IMR-90 (cell line): ENCODE results near the gene NF1. TPM values are rescaled to one million over a fixed set of nuclear protein-coding genes. Genes with fewer than 3 reads are reported as not detected.

Experiments used
- ATAC-seq: fragments of 200-7000 bp; cut with Tn5 transposase; 2 replicates; pipeline ENCODE4 v1.9.1; 2020; ENCODE audit warnings: low read depth, mild to moderate bottlenecking, moderate library complexity
- BruUV-seq: library from RNA; stranded (reverse); fragments of 400-500 nt; replicated peaks from 2 replicates; lab custom pipeline; 2021; lab: Mats Ljungman, UMichigan
- CTCF ChIA-PET: fragments of 300-600 bp; formaldehyde crosslinking; extraction: SDS; loops from one replicate; lab custom pipeline; 2021; ENCODE audit warnings: antibody characterized with exemption; lab: Yijun Ruan, JAX
- POLR2A ChIA-PET: fragments of 300-600 bp; sonication (Branson Sonifier 250); formaldehyde crosslinking; loops from one replicate; lab custom pipeline; 2022; ENCODE audit warnings: antibody characterized with exemption; ENCODE audit not compliant: unreplicated experiment; lab: Charles Lee
- DNase-seq: peaks from one replicate; pipeline ENCODE4 v3.0.0; 2013
- H2AFZ ChIP-seq: replicated peaks from 2 replicates; pipeline ENCODE3; 2013; ENCODE audit warnings: low read length, mild to moderate bottlenecking; ENCODE audit not compliant: poor library complexity
- H2AK5ac ChIP-seq: 2 replicates; pipeline ENCODE4 v1.6.1; 2013; ENCODE audit warnings: low read depth, low read length, inconsistent platforms
- H2AK9ac ChIP-seq: replicated peaks from 2 replicates; pipeline ENCODE3; 2013; ENCODE audit warnings: mild to moderate bottlenecking, low read depth, low read length, moderate library complexity; ENCODE audit not compliant: poor library complexity
- H2BK120ac ChIP-seq: 2 replicates; pipeline ENCODE4 v1.6.1; 2013; ENCODE audit warnings: low read depth, low read length, inconsistent platforms
- H2BK15ac ChIP-seq: 3 replicates; pipeline ENCODE4 v1.6.1; 2013; ENCODE audit warnings: low read depth, low read length, inconsistent platforms
- H2BK20ac ChIP-seq: 2 replicates; pipeline ENCODE4 v1.6.1; 2013; ENCODE audit warnings: low read depth, mild to moderate bottlenecking, inconsistent platforms, low read length, moderate library complexity
- H2BK5ac ChIP-seq: 2 replicates; pipeline ENCODE4 v1.6.1; 2013; ENCODE audit warnings: mild to moderate bottlenecking, low read depth, low read length, inconsistent platforms; ENCODE audit not compliant: poor library complexity, severe bottlenecking
- H3K14ac ChIP-seq: replicated peaks from 2 replicates; pipeline ENCODE4 v1.6.1; 2013; ENCODE audit warnings: low read depth, low read length, inconsistent platforms
- H3K18ac ChIP-seq: 2 replicates; pipeline ENCODE4 v1.6.1; 2013; ENCODE audit warnings: low read depth, low read length, control low read depth
- H3K23ac ChIP-seq: 2 replicates; pipeline ENCODE4 v1.6.1; 2013; ENCODE audit warnings: low read depth, low read length, inconsistent platforms
- H3K27ac ChIP-seq: 2 replicates; pipeline ENCODE4 v1.5.1; 2013; ENCODE audit warnings: mild to moderate bottlenecking, control low read depth, low read length; ENCODE audit not compliant: insufficient read depth
- H3K27me3 ChIP-seq: 2 replicates; pipeline ENCODE4 v1.6.1; 2013; ENCODE audit warnings: low read length; ENCODE audit not compliant: control insufficient read depth, insufficient read depth
- H3K36me3 ChIP-seq: 2 replicates; pipeline ENCODE4 v1.6.1; 2013; ENCODE audit warnings: low read length, mixed read lengths; ENCODE audit not compliant: control insufficient read depth, insufficient read depth
- H3K4ac ChIP-seq: 2 replicates; pipeline ENCODE4 v1.6.1; 2013; ENCODE audit warnings: low read depth, low read length, inconsistent platforms
- H3K4me1 ChIP-seq: 2 replicates; pipeline ENCODE4 v1.6.1; 2013; ENCODE audit warnings: low read length, mixed read lengths; ENCODE audit not compliant: control insufficient read depth, insufficient read depth
- H3K4me2 ChIP-seq: 2 replicates; pipeline ENCODE4 v1.6.1; 2013; ENCODE audit warnings: low read depth, mild to moderate bottlenecking, control low read depth, low read length, moderate library complexity
- H3K4me3 ChIP-seq: 2 replicates; pipeline ENCODE4 v1.5.1; 2013; ENCODE audit warnings: low read depth, mild to moderate bottlenecking, control low read depth, low read length, moderate library complexity; ENCODE audit not compliant: insufficient read depth
- H3K56ac ChIP-seq: 2 replicates; pipeline ENCODE4 v1.6.1; 2013; ENCODE audit warnings: low read length, inconsistent platforms; ENCODE audit not compliant: insufficient read depth; ENCODE audit errors: extremely low read depth
- H3K79me1 ChIP-seq, 2 experiments: 2 replicates each; pipeline ENCODE4 v1.6.1; 2013; ENCODE audit warnings: low read length in 2 of 2, inconsistent platforms in 1 of 2, low read depth in 1 of 2
- H3K9ac ChIP-seq: 2 replicates; pipeline ENCODE4 v1.6.1; 2013; ENCODE audit warnings: low read depth, low read length, control low read depth
- H3K9me1 ChIP-seq: 2 replicates; pipeline ENCODE4 v1.6.1; 2013; ENCODE audit warnings: low read length, inconsistent platforms; ENCODE audit not compliant: insufficient read depth
- H3K9me3 ChIP-seq: 2 replicates; pipeline ENCODE4 v1.6.1; 2013; ENCODE audit warnings: low read length; ENCODE audit not compliant: control insufficient read depth, insufficient read depth
- H4K20me1 ChIP-seq: 2 replicates; pipeline ENCODE4 v1.6.1; 2013; ENCODE audit warnings: low read length, inconsistent platforms; ENCODE audit not compliant: insufficient read depth
- H4K5ac ChIP-seq: 2 replicates; pipeline ENCODE4 v1.6.1; 2013; ENCODE audit warnings: mild to moderate bottlenecking, low read depth, low read length, control low read depth
- H4K8ac ChIP-seq, 2 experiments: 2 replicates each; pipeline ENCODE4 v1.6.1; 2013; ENCODE audit warnings: low read depth in 2 of 2, low read length in 2 of 2, control low read depth in 1 of 2, inconsistent platforms in 1 of 2
- H4K91ac ChIP-seq: 2 replicates; pipeline ENCODE4 v1.6.1; 2013; ENCODE audit warnings: low read depth, low read length, inconsistent platforms; ENCODE audit not compliant: insufficient read depth
- BHLHE40 ChIP-seq: fragments of 150-350 bp; IDR thresholded peaks from 2 replicates; pipeline ENCODE4 v1.6.1; 2016; ENCODE audit warnings: mild to moderate bottlenecking, low read depth, low read length
- CEBPB ChIP-seq: IDR thresholded peaks from 2 replicates; pipeline ENCODE4 v1.6.1; 2012; ENCODE audit warnings: low read depth, low read length, improper control_type of control experiment
- CHD1 ChIP-seq: IDR thresholded peaks from 2 replicates; pipeline ENCODE4 v1.6.1; 2012; ENCODE audit warnings: low read depth, low read length, improper control_type of control experiment
- FOS ChIP-seq: fragments of 150-350 bp; IDR thresholded peaks from 2 replicates; pipeline ENCODE4 v1.6.1; 2016; ENCODE audit warnings: low read depth, low read length
- MAFK ChIP-seq: IDR thresholded peaks from 2 replicates; pipeline ENCODE4 v1.6.1; 2012; ENCODE audit warnings: low read depth, low read length, improper control_type of control experiment
- MAZ ChIP-seq: IDR thresholded peaks from 2 replicates; pipeline ENCODE4 v1.6.1; 2012; ENCODE audit warnings: low read depth, mild to moderate bottlenecking, low read length, improper control_type of control experiment, moderate library complexity, borderline replicate concordance
- MXI1 ChIP-seq: IDR thresholded peaks from 2 replicates; pipeline ENCODE4 v1.6.1; 2012; ENCODE audit warnings: low read depth, mild to moderate bottlenecking, low read length, moderate library complexity, borderline replicate concordance
- NFE2L2 ChIP-seq: fragments of 150-350 bp; IDR thresholded peaks from 2 replicates; pipeline ENCODE4 v1.6.1; 2016; ENCODE audit warnings: low read depth, mild to moderate bottlenecking, low read length
- POLR2A ChIP-seq: IDR thresholded peaks from 2 replicates; pipeline ENCODE4 v1.6.1; 2012; ENCODE audit warnings: mild to moderate bottlenecking, low read depth, low read length
- RAD21 ChIP-seq: IDR thresholded peaks from 2 replicates; pipeline ENCODE4 v1.6.1; 2012; ENCODE audit warnings: low read length, improper control_type of control experiment
- RCOR1 ChIP-seq: IDR thresholded peaks from 2 replicates; pipeline ENCODE4 v1.6.1; 2012; ENCODE audit warnings: mild to moderate bottlenecking, low read length, improper control_type of control experiment; ENCODE audit not compliant: insufficient replicate concordance
- RFX5 ChIP-seq: IDR thresholded peaks from 2 replicates; pipeline ENCODE4 v1.8.0; 2012; ENCODE audit warnings: low read depth, mild to moderate bottlenecking, low read length, moderate library complexity
- SMC3 ChIP-seq: fragments of 150-350 bp; IDR thresholded peaks from 2 replicates; pipeline ENCODE4 v1.6.1; 2016; ENCODE audit warnings: low read depth, mild to moderate bottlenecking, antibody characterized with exemption, low read length, moderate library complexity
- WGBS, 2 experiments: methylation state at CpG; one replicate each; pipeline versions ENCODE4 v1.1.5 to v1.1.7; 2013; ENCODE audit warnings: missing lambda C conversion rate in 2 of 2; ENCODE audit not compliant: insufficient read length in 1 of 2; ENCODE audit errors: extremely low coverage in 2 of 2; 5-methylcytosine and 5-hydroxymethylcytosine counted together
- dilution Hi-C: fragments of 300-500 bp; cut with HindIII; formaldehyde crosslinking; loops from one replicate; pipeline ENCODE4 v1.14.3; 2018; ENCODE audit warnings: low sequenced_read_pairs; ENCODE audit not compliant: unreplicated experiment
- in situ Hi-C: fragments of 300-500 bp; cut with MboI; formaldehyde crosslinking; loops from 3 replicates; pipeline ENCODE4 v1.14.3; 2019; ENCODE audit warnings: low sequenced_read_pairs, inconsistent platforms, mixed read lengths
- intact Hi-C: fragments of 100-400 bp; cut with micrococcal nuclease; formaldehyde crosslinking; loops from 2 replicates; pipeline ENCODE4 v1.10.0; 2022
- polyA plus RNA-seq, 3 experiments: library from polyadenylated mRNA; depleted of rRNA; stranded (reverse); fragments of >200 nt; gene quantifications; 2 replicates each; pipeline ENCODE4 v1.2.3, GENCODE V29; 2012; ENCODE audit warnings: low replicate concordance in 1 of 3
- total RNA-seq: library from RNA; depleted of rRNA; stranded (reverse); fragments of >200 nt; gene quantifications from 2 replicates; pipeline ENCODE4 v1.2.3, GENCODE V29; 2012
- TF ChIP-seq, protein P1 (sequence below): fragments of 150-350 bp; IDR thresholded peaks from 2 replicates; pipeline ENCODE4 v1.6.1; 2016; ENCODE audit warnings: low read depth, mild to moderate bottlenecking, low read length, moderate library complexity, borderline replicate concordance
- TF ChIP-seq, protein P2 (sequence below): conservative IDR thresholded peaks from 2 replicates; pipeline ENCODE4 v1.5.1; 2012; ENCODE audit warnings: mild to moderate bottlenecking, low read depth, low read length, improper control_type of control experiment
- TF ChIP-seq, protein P3 (sequence below): fragments of 150-350 bp; IDR thresholded peaks from 2 replicates; pipeline ENCODE4 v1.6.1; 2017; ENCODE audit warnings: mild to moderate bottlenecking, antibody characterized with exemption, low read length, low read depth

Gene NF1
- total and polyA plus RNA-seq, 2 of the 4 experiments (the other 2 are of a cell fraction): 17.9 to 48.6 TPM

DNA sequence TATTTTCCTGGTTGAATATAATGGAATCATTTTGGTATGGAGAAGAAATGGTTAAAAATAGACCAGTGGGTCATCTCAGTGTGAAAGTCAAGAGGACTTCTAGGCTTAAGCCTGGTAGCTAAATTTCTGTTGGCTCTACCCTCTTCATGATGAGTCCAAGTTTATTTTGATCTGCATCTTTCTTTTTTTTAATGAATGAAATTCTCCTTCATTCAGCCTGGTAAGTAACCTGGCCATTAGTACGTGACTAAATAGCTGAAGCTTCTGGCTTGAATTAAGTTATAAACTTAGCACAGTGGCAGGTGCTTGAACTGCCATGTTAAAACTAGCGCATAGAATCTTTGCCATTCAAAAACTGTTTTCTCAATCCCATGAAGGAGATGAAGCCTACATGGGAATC lies 28.0 kb downstream of the NF1 start:
- Histone ChIP-seq H3K4me2 (no peak overlapping the region), H2BK5ac (no peak overlapping the region), H3K56ac (no peak overlapping the region), H3K79me1 (peaks cover 13 to 55% of the 10 kb centered on the region in 2 experiments), H2BK15ac (no peak overlapping the region), H2BK20ac (no peak overlapping the region), H2AK5ac (no peak overlapping the region), H3K18ac (no peak overlapping the region), H3K4me1 (no peaks in the 10 kb centered on the region), H4K91ac (no peak overlapping the region), H2BK120ac (no peak overlapping the region), H2AFZ (no peak overlapping the region), H3K27me3 (no peaks in the 10 kb centered on the region), H3K9ac (no peak overlapping the region), H2AK9ac (no peak overlapping the region), H3K9me1 (peaks cover 3% of the 10 kb centered on the region), H3K36me3 (no peaks in the 10 kb centered on the region), H4K5ac (no peak overlapping the region), H4K8ac (no peak overlapping the region), H3K14ac (no peak overlapping the region), H3K4me3 (no peak overlapping the region), H3K23ac (no peak overlapping the region), H3K27ac (no peak overlapping the region), H3K9me3 (no peaks in the 10 kb centered on the region), H3K4ac (no peak overlapping the region), H4K20me1 (peaks cover 52% of the 10 kb centered on the region)
- dilution Hi-C loops (no loop called here), intact Hi-C loops (no loop called here), in situ Hi-C loops (no loop called here)
- DNase-seq (no peak), ATAC-seq (no peak)
- CTCF ChIA-PET: no interaction called here
- POLR2A ChIA-PET: no interaction called here
- WGBS, 2 experiments: 100% methylated on average over 1 of the region's 2 CpGs; no CpG with 5 or more reads in 1 of the 2 experiments
- BruUV-seq: no TSS peak
- TF ChIP-seq, protein P1, sequence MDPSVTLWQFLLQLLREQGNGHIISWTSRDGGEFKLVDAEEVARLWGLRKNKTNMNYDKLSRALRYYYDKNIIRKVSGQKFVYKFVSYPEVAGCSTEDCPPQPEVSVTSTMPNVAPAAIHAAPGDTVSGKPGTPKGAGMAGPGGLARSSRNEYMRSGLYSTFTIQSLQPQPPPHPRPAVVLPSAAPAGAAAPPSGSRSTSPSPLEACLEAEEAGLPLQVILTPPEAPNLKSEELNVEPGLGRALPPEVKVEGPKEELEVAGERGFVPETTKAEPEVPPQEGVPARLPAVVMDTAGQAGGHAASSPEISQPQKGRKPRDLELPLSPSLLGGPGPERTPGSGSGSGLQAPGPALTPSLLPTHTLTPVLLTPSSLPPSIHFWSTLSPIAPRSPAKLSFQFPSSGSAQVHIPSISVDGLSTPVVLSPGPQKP: no peak
- TF ChIP-seq MXI1: no peak
- no peak for TF ChIP-seq RAD21
- no peak for TF ChIP-seq CHD1
- TF ChIP-seq FOS: no peak
- TF ChIP-seq, protein P2, sequence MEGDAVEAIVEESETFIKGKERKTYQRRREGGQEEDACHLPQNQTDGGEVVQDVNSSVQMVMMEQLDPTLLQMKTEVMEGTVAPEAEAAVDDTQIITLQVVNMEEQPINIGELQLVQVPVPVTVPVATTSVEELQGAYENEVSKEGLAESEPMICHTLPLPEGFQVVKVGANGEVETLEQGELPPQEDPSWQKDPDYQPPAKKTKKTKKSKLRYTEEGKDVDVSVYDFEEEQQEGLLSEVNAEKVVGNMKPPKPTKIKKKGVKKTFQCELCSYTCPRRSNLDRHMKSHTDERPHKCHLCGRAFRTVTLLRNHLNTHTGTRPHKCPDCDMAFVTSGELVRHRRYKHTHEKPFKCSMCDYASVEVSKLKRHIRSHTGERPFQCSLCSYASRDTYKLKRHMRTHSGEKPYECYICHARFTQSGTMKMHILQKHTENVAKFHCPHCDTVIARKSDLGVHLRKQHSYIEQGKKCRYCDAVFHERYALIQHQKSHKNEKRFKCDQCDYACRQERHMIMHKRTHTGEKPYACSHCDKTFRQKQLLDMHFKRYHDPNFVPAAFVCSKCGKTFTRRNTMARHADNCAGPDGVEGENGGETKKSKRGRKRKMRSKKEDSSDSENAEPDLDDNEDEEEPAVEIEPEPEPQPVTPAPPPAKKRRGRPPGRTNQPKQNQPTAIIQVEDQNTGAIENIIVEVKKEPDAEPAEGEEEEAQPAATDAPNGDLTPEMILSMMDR: no peak
- TF ChIP-seq RFX5: no peak
- no peak for TF ChIP-seq MAZ
- no peak for TF ChIP-seq SMC3
- TF ChIP-seq CEBPB: no peak
- no peak for TF ChIP-seq NFE2L2
- no peak for TF ChIP-seq RCOR1
- TF ChIP-seq, protein P3, sequence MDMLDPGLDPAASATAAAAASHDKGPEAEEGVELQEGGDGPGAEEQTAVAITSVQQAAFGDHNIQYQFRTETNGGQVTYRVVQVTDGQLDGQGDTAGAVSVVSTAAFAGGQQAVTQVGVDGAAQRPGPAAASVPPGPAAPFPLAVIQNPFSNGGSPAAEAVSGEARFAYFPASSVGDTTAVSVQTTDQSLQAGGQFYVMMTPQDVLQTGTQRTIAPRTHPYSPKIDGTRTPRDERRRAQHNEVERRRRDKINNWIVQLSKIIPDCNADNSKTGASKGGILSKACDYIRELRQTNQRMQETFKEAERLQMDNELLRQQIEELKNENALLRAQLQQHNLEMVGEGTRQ: no peak
- TF ChIP-seq MAFK: no peak
- no peak for TF ChIP-seq POLR2A
- TF ChIP-seq BHLHE40: no peak
